Measurements from ENCODE around the gene MS4A18.

DNA sequence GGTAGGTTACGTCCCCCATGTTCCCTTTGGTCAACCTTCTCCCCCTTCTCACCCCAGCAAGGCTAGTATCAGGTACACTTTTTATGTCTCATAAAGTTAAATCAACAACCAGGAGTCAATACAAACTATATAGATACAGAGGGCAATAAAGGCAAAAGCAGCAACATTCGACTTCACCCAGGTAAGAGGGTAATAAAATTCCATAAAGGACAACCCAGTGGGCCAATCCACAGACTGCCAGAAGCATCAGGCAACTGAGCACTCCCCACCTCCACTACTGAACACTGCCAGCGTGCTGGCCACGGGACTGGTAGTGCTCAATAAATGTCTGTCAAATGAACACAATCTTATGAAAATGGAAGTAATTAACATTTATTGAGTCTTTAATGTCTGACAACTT, 5.1 kb upstream of the MS4A18 start:
- TF ChIP-seq, protein P1, sequence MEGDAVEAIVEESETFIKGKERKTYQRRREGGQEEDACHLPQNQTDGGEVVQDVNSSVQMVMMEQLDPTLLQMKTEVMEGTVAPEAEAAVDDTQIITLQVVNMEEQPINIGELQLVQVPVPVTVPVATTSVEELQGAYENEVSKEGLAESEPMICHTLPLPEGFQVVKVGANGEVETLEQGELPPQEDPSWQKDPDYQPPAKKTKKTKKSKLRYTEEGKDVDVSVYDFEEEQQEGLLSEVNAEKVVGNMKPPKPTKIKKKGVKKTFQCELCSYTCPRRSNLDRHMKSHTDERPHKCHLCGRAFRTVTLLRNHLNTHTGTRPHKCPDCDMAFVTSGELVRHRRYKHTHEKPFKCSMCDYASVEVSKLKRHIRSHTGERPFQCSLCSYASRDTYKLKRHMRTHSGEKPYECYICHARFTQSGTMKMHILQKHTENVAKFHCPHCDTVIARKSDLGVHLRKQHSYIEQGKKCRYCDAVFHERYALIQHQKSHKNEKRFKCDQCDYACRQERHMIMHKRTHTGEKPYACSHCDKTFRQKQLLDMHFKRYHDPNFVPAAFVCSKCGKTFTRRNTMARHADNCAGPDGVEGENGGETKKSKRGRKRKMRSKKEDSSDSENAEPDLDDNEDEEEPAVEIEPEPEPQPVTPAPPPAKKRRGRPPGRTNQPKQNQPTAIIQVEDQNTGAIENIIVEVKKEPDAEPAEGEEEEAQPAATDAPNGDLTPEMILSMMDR (IDR thresholded peaks at IDR 0.05): no peak
- TF ChIP-seq POLR2A (IDR thresholded peaks at IDR 0.05): no peak

All from adrenal gland (tissue), 5 donors.